Neuron (in vitro differentiated cells): Measurements from ENCODE around the gene TYW1B.
"Not testable (repeated sequence)": the region's sequence is repeated elsewhere in the genome, so short reads cannot be mapped to it uniquely, and the experiment has no call there.

Experiments used
- H2AFZ ChIP-seq: one replicate; pipeline ENCODE4 v1.6.1; 2013; ENCODE audit warnings: low read depth, mild to moderate bottlenecking, inconsistent platforms, low read length, moderate library complexity
- H3K27me3 ChIP-seq: one replicate; pipeline ENCODE4 v1.6.1; 2013; ENCODE audit warnings: low read length; ENCODE audit not compliant: insufficient read depth
- H3K36me3 ChIP-seq: one replicate; pipeline ENCODE4 v1.6.1; 2013; ENCODE audit warnings: low read length; ENCODE audit not compliant: insufficient read depth
- H3K4me1 ChIP-seq: one replicate; pipeline ENCODE4 v1.6.1; 2013; ENCODE audit warnings: low read length; ENCODE audit not compliant: insufficient read depth
- H3K4me3 ChIP-seq: 2 replicates; pipeline ENCODE4 v1.5.1; 2013; ENCODE audit warnings: mild to moderate bottlenecking, low read length, moderate library complexity
- H3K9me3 ChIP-seq: one replicate; pipeline ENCODE4 v1.6.1; 2013; ENCODE audit warnings: low read length

The TYW1B gene

GRCh38 chr7:72555238-72555637, 272.8 kb downstream of the TYW1B start:
- H3K36me3 ChIP-seq, H3K9me3 ChIP-seq, H3K27me3 ChIP-seq, H2AFZ ChIP-seq, H3K4me1 ChIP-seq, H3K4me3 ChIP-seq: not testable (repeated sequence)

- H3K4me3 ChIP-seq, H3K27me3 ChIP-seq, H2AFZ ChIP-seq, H3K9me3 ChIP-seq, H3K36me3 ChIP-seq, H3K4me1 ChIP-seq: not testable (repeated sequence)
Measured at GRCh38 chr7:72554401-72554800, 273.6 kb downstream of the TYW1B start.

- H3K9me3 ChIP-seq, H3K4me3 ChIP-seq, H3K4me1 ChIP-seq, H2AFZ ChIP-seq, H3K27me3 ChIP-seq, H3K36me3 ChIP-seq: not testable (repeated sequence)
Measured at GRCh38 chr7:72550454-72550853, 277.5 kb downstream of the TYW1B start.

- not testable (repeated sequence) for H3K36me3 ChIP-seq, H3K9me3 ChIP-seq, H3K4me3 ChIP-seq, H3K4me1 ChIP-seq, H2AFZ ChIP-seq, H3K27me3 ChIP-seq
Measured at GRCh38 chr7:72546586-72547237, 281.3 kb downstream of the TYW1B start.

GRCh38 chr7:72544531-72544930, 283.5 kb downstream of the TYW1B start:
- not testable (repeated sequence) for H2AFZ ChIP-seq, H3K4me1 ChIP-seq, H3K4me3 ChIP-seq, H3K27me3 ChIP-seq, H3K9me3 ChIP-seq, H3K36me3 ChIP-seq

GRCh38 chr7:72540923-72541322, 287.1 kb downstream of the TYW1B start:
- H2AFZ ChIP-seq: no peak overlapping the region
- H3K27me3 ChIP-seq: no peaks in the 10 kb centered on the region
- H3K4me1 ChIP-seq: peaks cover 4% of the 10 kb centered on the region
- H3K4me3 ChIP-seq: no peak overlapping the region
- no peaks in the 10 kb centered on the region for H3K36me3 ChIP-seq
- H3K9me3 ChIP-seq: no peaks in the 10 kb centered on the region

- no peak overlapping the region for H3K4me3 ChIP-seq
- H3K36me3 ChIP-seq: no peaks in the 10 kb centered on the region
- no peak overlapping the region for H2AFZ ChIP-seq
- no peaks in the 10 kb centered on the region for H3K27me3 ChIP-seq
- peaks cover 4% of the 10 kb centered on the region for H3K4me1 ChIP-seq
- no peaks in the 10 kb centered on the region for H3K9me3 ChIP-seq
Measured at GRCh38 chr7:72540106-72540611, 287.8 kb downstream of the TYW1B start.

- Histone ChIP-seq H2AFZ (no peak overlapping the region), H3K36me3 (no peaks in the 10 kb centered on the region), H3K4me3 (no peak overlapping the region), H3K9me3 (no peaks in the 10 kb centered on the region), H3K27me3 (no peaks in the 10 kb centered on the region), H3K4me1 (peaks cover 4% of the 10 kb centered on the region)
Measured at GRCh38 chr7:72539702-72540101, 288.3 kb downstream of the TYW1B start.

- H3K4me1 ChIP-seq: peaks cover 4% of the 10 kb centered on the region
- H3K9me3 ChIP-seq: no peaks in the 10 kb centered on the region
- no peak overlapping the region for H3K4me3 ChIP-seq
- no peaks in the 10 kb centered on the region for H3K27me3 ChIP-seq
- H2AFZ ChIP-seq: no peak overlapping the region
- H3K36me3 ChIP-seq: no peaks in the 10 kb centered on the region
Measured at GRCh38 chr7:72538856-72539255, 289.1 kb downstream of the TYW1B start.

GRCh38 chr7:72538147-72538546, 289.9 kb downstream of the TYW1B start:
- no peak overlapping the region for H2AFZ ChIP-seq
- H3K4me1 ChIP-seq: peaks cover 4% of the 10 kb centered on the region
- H3K4me3 ChIP-seq: no peak overlapping the region
- no peaks in the 10 kb centered on the region for H3K9me3 ChIP-seq
- no peaks in the 10 kb centered on the region for H3K27me3 ChIP-seq
- no peaks in the 10 kb centered on the region for H3K36me3 ChIP-seq

GRCh38 chr7:72536038-72536437, 292.0 kb downstream of the TYW1B start:
- H3K9me3 ChIP-seq, H3K4me1 ChIP-seq, H2AFZ ChIP-seq, H3K36me3 ChIP-seq, H3K4me3 ChIP-seq, H3K27me3 ChIP-seq: not testable (repeated sequence)

GRCh38 chr7:72531048-72531447, 297.0 kb downstream of the TYW1B start:
- not testable (repeated sequence) for H3K27me3 ChIP-seq, H3K36me3 ChIP-seq

More at GRCh38 chr7:72531048-72531447, 297.0 kb downstream of the TYW1B start:
- H3K4me1 ChIP-seq, H2AFZ ChIP-seq, H3K9me3 ChIP-seq, H3K4me3 ChIP-seq: not testable (repeated sequence)
